GM23248 (cell line): Measurements from ENCODE around the gene HYI. TPM values are rescaled to one million over a fixed set of nuclear protein-coding genes. Genes with fewer than 3 reads are reported as not detected.

Experiments
- DNase-seq: peaks from one replicate; pipeline ENCODE4 v3.0.0-alpha.2; 2015
- H2AFZ ChIP-seq: fragments of 200-600 bp; sonication (generic); 2 replicates; pipeline ENCODE4 v1.6.1; 2016; ENCODE audit warnings: antibody characterized with exemption
- H3F3A ChIP-seq: fragments of 200-600 bp; sonication (generic); 2 replicates; pipeline ENCODE4 v1.6.1; 2016; ENCODE audit warnings: mild to moderate bottlenecking, antibody characterized with exemption, mixed run types; ENCODE audit not compliant: insufficient read depth
- H3K27ac ChIP-seq: fragments of 200-600 bp; sonication (generic); 2 replicates; pipeline ENCODE4 v1.5.1; 2016; ENCODE audit warnings: mild to moderate bottlenecking
- H3K27me3 ChIP-seq: fragments of 200-600 bp; sonication (generic); replicated peaks from 2 replicates; pipeline ENCODE4 v1.6.1; 2016; ENCODE audit warnings: mild to moderate bottlenecking; ENCODE audit not compliant: insufficient read depth
- H3K36me3 ChIP-seq: fragments of 200-600 bp; sonication (generic); 2 replicates; pipeline ENCODE4 v1.6.1; 2016; ENCODE audit warnings: low read depth, mild to moderate bottlenecking
- H3K4me1 ChIP-seq: fragments of 200-600 bp; sonication (generic); 2 replicates; pipeline ENCODE4 v1.6.1; 2016; ENCODE audit warnings: mild to moderate bottlenecking; ENCODE audit not compliant: insufficient read depth
- H3K4me2 ChIP-seq: fragments of 200-600 bp; sonication (generic); one replicate; pipeline ENCODE4 v1.6.1; 2016; ENCODE audit warnings: mild to moderate bottlenecking; ENCODE audit not compliant: unreplicated experiment
- H3K4me3 ChIP-seq: fragments of 200-600 bp; sonication (generic); 2 replicates; pipeline ENCODE4 v1.5.1; 2016; ENCODE audit warnings: mild to moderate bottlenecking
- H3K79me2 ChIP-seq: fragments of 200-600 bp; sonication (generic); 2 replicates; pipeline ENCODE4 v1.6.1; 2016; ENCODE audit warnings: mild to moderate bottlenecking; ENCODE audit not compliant: insufficient read depth
- H3K9ac ChIP-seq: fragments of 200-600 bp; sonication (generic); 2 replicates; pipeline ENCODE4 v1.6.1; 2016; ENCODE audit warnings: mild to moderate bottlenecking
- H3K9me2 ChIP-seq: fragments of 200-600 bp; sonication (generic); 2 replicates; pipeline ENCODE4 v1.6.1; 2016; ENCODE audit warnings: mixed run types, mild to moderate bottlenecking, moderate library complexity; ENCODE audit not compliant: insufficient read depth
- H3K9me3 ChIP-seq: fragments of 200-600 bp; sonication (generic); one replicate; pipeline ENCODE4 v1.6.1; 2017; ENCODE audit warnings: low read depth
- H4K20me1 ChIP-seq: fragments of 200-600 bp; sonication (generic); 2 replicates; pipeline ENCODE4 v1.6.0; 2016; ENCODE audit not compliant: insufficient read depth
- EZH2 ChIP-seq: fragments of 200-600 bp; sonication (generic); IDR thresholded peaks from 2 replicates; pipeline ENCODE4 v1.6.1; 2018; ENCODE audit warnings: antibody characterized with exemption, mild to moderate bottlenecking; ENCODE audit not compliant: insufficient read depth, poor library complexity, severe bottlenecking
- EZH2phosphoT487 ChIP-seq: fragments of 200-600 bp; sonication (generic); IDR thresholded peaks from 2 replicates; pipeline ENCODE4 v1.6.1; 2018; ENCODE audit warnings: antibody characterized with exemption, moderate library complexity, mild to moderate bottlenecking, low read depth; ENCODE audit not compliant: insufficient read depth
- WGBS, 2 experiments: methylation state at CpG; one replicate each; pipeline ENCODE4 v1.1.6; 2015 to 2017; ENCODE audit warnings: low lambda C conversion rate in 2 of 2, low coverage in 1 of 2; ENCODE audit errors: missing lambda C conversion rate in 2 of 2; 5-methylcytosine and 5-hydroxymethylcytosine counted together
- in situ Hi-C: fragments of 300-500 bp; cut with MboI; formaldehyde crosslinking; loops from 2 replicates; pipeline ENCODE4 v1.15.0; 2020
- polyA plus RNA-seq: library from polyadenylated mRNA; unstranded; fragments of >200 nt; fragmentation: Nextera tagmentation; extraction: Ambion mirVana; gene quantifications from 2 replicates; pipeline ENCODE4 v1.2.1, GENCODE V29; 2016
- total RNA-seq: library from RNA; depleted of rRNA; stranded (reverse); fragments of >200 nt; shearing (Covaris generic); gene quantifications from 2 replicates; pipeline ENCODE4 v1.2.3, GENCODE V29; 2014

Gene HYI
- total and polyA plus RNA-seq, 2 experiments from 2014 or later: 21.0 to 28.5 TPM

- 98 to 99% methylated on average over 10 of the region's 10 CpGs for WGBS, 2 experiments
- peaks cover 16% of the 10 kb centered on the region; the same call in 1 of the 2 replicates for H3K36me3 ChIP-seq
- no peaks in the 10 kb centered on the region for H4K20me1 ChIP-seq
- no peaks in the 10 kb centered on the region for H3F3A ChIP-seq
- H3K9me3 ChIP-seq: no peaks in the 10 kb centered on the region
- no peak for DNase-seq
- no peak overlapping the region for H3K9ac ChIP-seq
- H3K4me1 ChIP-seq: no peaks in the 10 kb centered on the region
- in situ Hi-C loops: no loop called here
- TF ChIP-seq EZH2: no peak
- no peak for TF ChIP-seq EZH2phosphoT487
- no peaks in the 10 kb centered on the region for H3K9me2 ChIP-seq
- no peak overlapping the region for H3K4me2 ChIP-seq
- H3K79me2 ChIP-seq: no peaks in the 10 kb centered on the region
- no peak overlapping the region for H2AFZ ChIP-seq
- H3K27ac ChIP-seq: no peak overlapping the region
- no peaks in the 10 kb centered on the region for H3K27me3 ChIP-seq
- H3K4me3 ChIP-seq: no peak overlapping the region
Measured at GRCh38 chr1:43420874-43421273, 32.9 kb downstream of the HYI start.

- in situ Hi-C loops: no loop called here
Measured at GRCh38 chr1:43419627-43420425, 33.9 kb downstream of the HYI start.

DNA sequence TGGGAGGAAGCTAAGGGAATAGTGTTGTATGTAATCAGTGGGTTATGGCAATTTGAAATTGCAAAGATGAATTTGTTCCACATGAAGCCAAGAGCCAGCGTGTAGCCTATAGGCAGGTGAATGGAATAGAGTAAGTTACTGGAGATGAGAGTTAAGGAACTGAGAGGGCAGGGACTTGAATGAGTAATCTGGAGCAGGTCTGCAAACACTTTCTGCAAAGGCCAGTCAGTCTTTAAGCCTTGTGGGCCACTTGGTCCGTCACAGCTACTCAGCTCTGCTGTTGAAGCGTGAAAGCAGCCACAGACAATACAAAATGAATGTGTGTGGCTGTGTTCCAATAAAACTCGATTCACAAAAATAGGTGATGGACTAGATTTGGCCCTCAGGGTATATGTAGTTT, 34.9 kb downstream of the HYI start:
- Histone ChIP-seq H2AFZ (no peak overlapping the region), H3K9me2 (no peaks in the 10 kb centered on the region), H3K36me3 (peaks cover 10% of the 10 kb centered on the region; the same call in 1 of the 2 replicates), H3K9me3 (no peaks in the 10 kb centered on the region), H3K27ac (no peak overlapping the region), H3K4me1 (no peaks in the 10 kb centered on the region), H3K79me2 (no peaks in the 10 kb centered on the region), H3K9ac (no peak overlapping the region), H3K4me2 (no peak overlapping the region), H3K4me3 (no peak overlapping the region), H4K20me1 (no peaks in the 10 kb centered on the region), H3K27me3 (no peaks in the 10 kb centered on the region), H3F3A (no peaks in the 10 kb centered on the region)
- 79 to 82% methylated on average over 4 of the region's 4 CpGs for WGBS, 2 experiments
- TF ChIP-seq EZH2phosphoT487 (no peak), EZH2 (no peak)
- no peak for DNase-seq
- in situ Hi-C loops: no loop called here

More at GRCh38 chr1:43419627-43420425, 33.9 kb downstream of the HYI start:
- Histone ChIP-seq H3F3A (no peaks in the 10 kb centered on the region), H4K20me1 (no peaks in the 10 kb centered on the region), H3K4me2 (no peak overlapping the region), H2AFZ (no peak overlapping the region), H3K27me3 (no peaks in the 10 kb centered on the region), H3K27ac (no peak overlapping the region), H3K4me1 (no peaks in the 10 kb centered on the region), H3K36me3 (peaks cover 16% of the 10 kb centered on the region; the same call in 1 of the 2 replicates), H3K4me3 (no peak overlapping the region), H3K9me2 (no peaks in the 10 kb centered on the region), H3K9ac (no peak overlapping the region), H3K9me3 (no peaks in the 10 kb centered on the region), H3K79me2 (no peaks in the 10 kb centered on the region)
- TF ChIP-seq EZH2phosphoT487 (no peak), EZH2 (no peak)
- 91 to 93% methylated on average over 13 of the region's 13 CpGs for WGBS, 2 experiments
- peak; percentile 20 for DNase-seq

GRCh38 chr1:43415901-43416300, 37.8 kb downstream of the HYI start:
- Histone ChIP-seq H2AFZ (no peak overlapping the region), H3K4me3 (no peak overlapping the region), H4K20me1 (no peaks in the 10 kb centered on the region), H3K9me2 (no peaks in the 10 kb centered on the region), H3K4me1 (no peaks in the 10 kb centered on the region), H3K27ac (no peak overlapping the region), H3F3A (no peaks in the 10 kb centered on the region), H3K9me3 (no peaks in the 10 kb centered on the region), H3K4me2 (no peak overlapping the region), H3K36me3 (peaks cover 16% of the 10 kb centered on the region; the same call in 1 of the 2 replicates), H3K79me2 (no peaks in the 10 kb centered on the region), H3K9ac (no peak overlapping the region), H3K27me3 (no peaks in the 10 kb centered on the region)
- no peak for DNase-seq
- WGBS, 2 experiments: 90 to 93% methylated on average over 5 of the region's 5 CpGs
- in situ Hi-C loops: no loop called here
- no peak for TF ChIP-seq EZH2phosphoT487
- TF ChIP-seq EZH2: no peak
